PC-3 (cell line): ENCODE data around the gene DCDC2B. TPM values are rescaled to one million over a fixed set of nuclear protein-coding genes. Genes with fewer than 3 reads are reported as not detected.

Experiments used
- ATAC-seq: fragments of 200-7000 bp; cut with Tn5 transposase; 2 replicates; pipeline ENCODE4 v1.9.1; 2020; ENCODE audit warnings: mild to moderate bottlenecking, moderate library complexity
- BruUV-seq: library from RNA; stranded (reverse); fragments of 400-500 nt; replicated peaks from 2 replicates; lab custom pipeline; 2021; lab: Mats Ljungman, UMichigan
- CTCF ChIA-PET: fragments of 300-600 bp; sonication (Branson Sonifier 250); formaldehyde crosslinking; loops from one replicate; lab custom pipeline; 2022; ENCODE audit warnings: antibody characterized with exemption; lab: Charles Lee
- POLR2A ChIA-PET: fragments of 300-600 bp; sonication (Branson Sonifier 250); formaldehyde crosslinking; loops from one replicate; lab custom pipeline; 2022; ENCODE audit warnings: antibody characterized with exemption; ENCODE audit not compliant: unreplicated experiment; lab: Charles Lee
- DNase-seq: peaks from one replicate; pipeline ENCODE4 v3.0.0-alpha.2; 2015
- H2AFZ ChIP-seq: fragments of 300-600 bp; sonication (generic); 2 replicates; pipeline ENCODE4 v1.6.0; 2016; ENCODE audit warnings: antibody characterized with exemption, low read length
- H3F3A ChIP-seq: fragments of 300-600 bp; sonication (generic); one replicate; pipeline ENCODE4 v1.6.0; 2017; ENCODE audit warnings: antibody characterized with exemption, low read length, control low read depth, mild to moderate bottlenecking; ENCODE audit not compliant: unreplicated experiment
- H3K27ac ChIP-seq: fragments of 300-600 bp; sonication (generic); 2 replicates; pipeline ENCODE4 v1.5.1; 2016; ENCODE audit warnings: mild to moderate bottlenecking, low read length
- H3K27me3 ChIP-seq: fragments of 300-600 bp; sonication (generic); 2 replicates; pipeline ENCODE4 v1.6.1; 2016; ENCODE audit warnings: low read length, mixed read lengths
- H3K36me3 ChIP-seq: fragments of 300-600 bp; sonication (generic); 2 replicates; pipeline ENCODE4 v1.6.1; 2016; ENCODE audit warnings: low read depth, mixed run types, low read length, mixed read lengths
- H3K4me1 ChIP-seq: fragments of 300-600 bp; sonication (generic); 2 replicates; pipeline ENCODE4 v1.5.1; 2016; ENCODE audit warnings: low read length; ENCODE audit not compliant: insufficient read depth
- H3K4me2 ChIP-seq: fragments of 300-600 bp; sonication (generic); 2 replicates; pipeline ENCODE4 v1.6.0; 2016; ENCODE audit warnings: low read length
- H3K4me3 ChIP-seq: fragments of 300-600 bp; sonication (generic); 2 replicates; pipeline ENCODE4 v1.5.1; 2016; ENCODE audit warnings: mild to moderate bottlenecking, low read length, mixed read lengths
- H3K79me2 ChIP-seq: fragments of 300-600 bp; sonication (generic); 2 replicates; pipeline ENCODE4 v1.6.1; 2017; ENCODE audit warnings: low read length, mixed read lengths
- H3K9ac ChIP-seq: fragments of 300-600 bp; sonication (generic); 2 replicates; pipeline ENCODE4 v1.6.0; 2016; ENCODE audit warnings: mild to moderate bottlenecking, low read length
- H3K9me2 ChIP-seq: fragments of 300-600 bp; sonication (generic); replicated peaks from 2 replicates; pipeline ENCODE4 v1.6.1; 2016; ENCODE audit warnings: mixed run types, low read length, mixed read lengths
- H3K9me3 ChIP-seq: fragments of 300-600 bp; sonication (generic); 2 replicates; pipeline ENCODE4 v1.6.1; 2016; ENCODE audit warnings: low read length, mixed read lengths
- H4K20me1 ChIP-seq: fragments of 300-600 bp; sonication (generic); 2 replicates; pipeline ENCODE4 v1.6.1; 2016; ENCODE audit warnings: low read length, mixed read lengths
- CTCF ChIP-seq: fragments of 300-600 bp; sonication (generic); conservative IDR thresholded peaks from 2 replicates; pipeline ENCODE4 v1.5.1; 2017; ENCODE audit warnings: antibody characterized with exemption, low read depth, mild to moderate bottlenecking, low read length
- EZH2 ChIP-seq: fragments of 300-600 bp; sonication (generic); IDR thresholded peaks from one replicate; pipeline ENCODE4 v1.6.1; 2017; ENCODE audit warnings: antibody characterized with exemption, mild to moderate bottlenecking, low read length; ENCODE audit not compliant: unreplicated experiment
- EZH2phosphoT487 ChIP-seq: fragments of 300-600 bp; sonication (generic); IDR thresholded peaks from 2 replicates; pipeline ENCODE4 v1.6.1; 2018; ENCODE audit warnings: mild to moderate bottlenecking, antibody characterized with exemption, low read length, borderline replicate concordance
- intact Hi-C: fragments of 100-400 bp; cut with micrococcal nuclease; formaldehyde crosslinking; loops from 2 replicates; pipeline ENCODE4 v1.9.0; 2023
- total RNA-seq: library from RNA; depleted of rRNA; stranded (reverse); fragments of >200 nt; gene quantifications from 2 replicates; pipeline ENCODE4 v1.2.3, GENCODE V29; 2014

Gene DCDC2B
- total RNA-seq, 1 experiment from 2014 or later, result not detected

- no peak for ATAC-seq
- no peak for DNase-seq
- H3K4me3 ChIP-seq, result peak overlapping the region; percentile 95
- H3K27me3 ChIP-seq, result no peaks in the 10 kb centered on the region
- ChIA-PET CTCF (interaction anchor here (0.6 kb wide), 1 partner anchor 43 kb away, joined by 8 read pairs; no protein-coding TSS in a partner anchor), POLR2A (no interaction called here)
- H3K4me2 ChIP-seq, result peak overlapping the region; percentile 86
- H3K36me3 ChIP-seq, result peaks cover 26% of the 10 kb centered on the region
- H4K20me1 ChIP-seq, result peaks cover 12% of the 10 kb centered on the region; the same call in 1 of the 2 replicates
- H3K27ac ChIP-seq, result no peak overlapping the region
- H3F3A ChIP-seq, result no peaks in the 10 kb centered on the region
- peaks cover 18% of the 10 kb centered on the region for H3K4me1 ChIP-seq
- peak overlapping the region; percentile 95; the same call in 1 of the 2 replicates for H3K9ac ChIP-seq
- H3K9me3 ChIP-seq, result no peaks in the 10 kb centered on the region
- H3K9me2 ChIP-seq, result no peaks in the 10 kb centered on the region
- intact Hi-C loops, result loop anchor here (2.0 kb wide), 1 partner anchor 20 kb away; the partner anchor contains the start of gene CCDC28B
- no peak overlapping the region for H2AFZ ChIP-seq
- TF ChIP-seq CTCF (no peak), EZH2 (no peak), EZH2phosphoT487 (no peak)
- no TSS peak for BruUV-seq
- H3K79me2 ChIP-seq, result peaks cover 57% of the 10 kb centered on the region
Measured at GRCh38 chr1:32181065-32181464, 27.8 kb upstream of the DCDC2B start.

DNA sequence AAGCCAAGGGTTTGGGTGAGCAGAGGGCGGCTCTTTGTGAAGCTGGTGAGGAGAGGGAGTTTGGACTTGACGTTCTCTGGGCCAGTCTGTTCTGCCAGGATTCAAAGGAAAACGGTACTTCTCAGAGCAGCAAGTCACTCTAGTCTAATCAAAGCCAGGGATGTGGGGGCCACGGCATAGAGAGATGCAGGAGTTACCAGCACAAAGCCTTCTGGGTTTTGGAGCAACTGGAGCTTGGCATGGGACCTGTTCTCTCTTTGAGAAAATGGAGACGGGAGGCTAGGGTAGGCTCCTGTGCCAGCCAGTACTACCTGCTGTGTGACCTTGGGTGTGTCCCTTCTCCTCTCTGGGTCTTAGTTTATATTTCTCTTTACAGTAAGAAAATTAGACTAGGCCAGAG is 27.3 kb upstream of the DCDC2B start:
- Histone ChIP-seq H3K4me1 (peaks cover 18% of the 10 kb centered on the region), H3K9me2 (no peaks in the 10 kb centered on the region), H2AFZ (no peak overlapping the region), H3K36me3 (peaks cover 29% of the 10 kb centered on the region), H3K27me3 (no peaks in the 10 kb centered on the region), H3K4me3 (peak overlapping the region; percentile 95), H3K9me3 (no peaks in the 10 kb centered on the region), H3K4me2 (peak overlapping the region; percentile 86), H4K20me1 (peaks cover 12% of the 10 kb centered on the region; the same call in 1 of the 2 replicates), H3K79me2 (peaks cover 62% of the 10 kb centered on the region), H3K27ac (no peak overlapping the region), H3K9ac (no peak overlapping the region), H3F3A (no peaks in the 10 kb centered on the region)
- intact Hi-C loops, result loop anchor here (2.0 kb wide), 1 partner anchor 19 kb away; the partner anchor contains the start of gene CCDC28B
- POLR2A ChIA-PET, result no interaction called here
- TF ChIP-seq CTCF (no peak), EZH2phosphoT487 (no peak), EZH2 (no peak)
- BruUV-seq, result no TSS peak
- ATAC-seq (no peak), DNase-seq (no peak)
- CTCF ChIA-PET, result no interaction called here

DNA sequence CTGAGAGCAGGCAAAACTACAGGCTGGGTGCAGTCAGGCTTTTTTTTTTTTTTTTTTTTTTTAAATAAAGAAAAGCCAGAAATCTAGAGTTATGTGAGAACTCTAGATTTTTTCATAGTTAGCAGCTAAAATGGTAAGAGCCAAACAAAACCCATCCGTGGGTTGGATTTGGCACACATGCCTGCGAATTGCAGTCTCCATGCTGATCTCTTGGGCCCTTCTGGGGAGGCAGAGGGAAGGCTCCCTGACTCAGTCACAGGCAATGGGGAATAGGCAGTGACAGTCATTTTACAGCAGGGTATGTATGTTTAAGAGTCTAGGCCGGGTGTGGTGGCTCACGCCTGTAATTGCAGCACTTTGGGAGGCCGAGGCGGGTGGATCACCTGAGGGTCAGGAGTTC is 26.8 kb upstream of the DCDC2B start:
- intact Hi-C loops, result no loop called here
- Histone ChIP-seq H3K4me3 (no peak overlapping the region), H3K9me3 (no peaks in the 10 kb centered on the region), H3K79me2 (peaks cover 67% of the 10 kb centered on the region), H3K27me3 (no peaks in the 10 kb centered on the region), H3K36me3 (peaks cover 33% of the 10 kb centered on the region), H2AFZ (no peak overlapping the region), H3K27ac (no peak overlapping the region), H3K9ac (no peak overlapping the region), H3F3A (no peaks in the 10 kb centered on the region), H3K9me2 (no peaks in the 10 kb centered on the region), H3K4me1 (peaks cover 18% of the 10 kb centered on the region), H3K4me2 (peak overlapping the region; percentile 86), H4K20me1 (peaks cover 12% of the 10 kb centered on the region; the same call in 1 of the 2 replicates)
- no TSS peak for BruUV-seq
- ChIA-PET CTCF (no interaction called here), POLR2A (no interaction called here)
- TF ChIP-seq EZH2, result no peak
- TF ChIP-seq EZH2phosphoT487, result no peak
- ATAC-seq (no peak), DNase-seq (no peak)
